ENCODE measurements around the gene MARCHF3. TPM values are rescaled to one million over a fixed set of nuclear protein-coding genes. Genes with fewer than 3 reads are reported as not detected.
A peak's percentile ranks its signal among the peaks of the same experiment; 100 is the strongest.
"Not testable (repeated sequence)": the region's sequence is repeated elsewhere in the genome, so short reads cannot be mapped to it uniquely, and the experiment has no call there.

MARCHF3 gene
- total RNA-seq, 6 experiments from 2014 or later: 0.33 to 4.3 (median 0.77) TPM

DNA sequence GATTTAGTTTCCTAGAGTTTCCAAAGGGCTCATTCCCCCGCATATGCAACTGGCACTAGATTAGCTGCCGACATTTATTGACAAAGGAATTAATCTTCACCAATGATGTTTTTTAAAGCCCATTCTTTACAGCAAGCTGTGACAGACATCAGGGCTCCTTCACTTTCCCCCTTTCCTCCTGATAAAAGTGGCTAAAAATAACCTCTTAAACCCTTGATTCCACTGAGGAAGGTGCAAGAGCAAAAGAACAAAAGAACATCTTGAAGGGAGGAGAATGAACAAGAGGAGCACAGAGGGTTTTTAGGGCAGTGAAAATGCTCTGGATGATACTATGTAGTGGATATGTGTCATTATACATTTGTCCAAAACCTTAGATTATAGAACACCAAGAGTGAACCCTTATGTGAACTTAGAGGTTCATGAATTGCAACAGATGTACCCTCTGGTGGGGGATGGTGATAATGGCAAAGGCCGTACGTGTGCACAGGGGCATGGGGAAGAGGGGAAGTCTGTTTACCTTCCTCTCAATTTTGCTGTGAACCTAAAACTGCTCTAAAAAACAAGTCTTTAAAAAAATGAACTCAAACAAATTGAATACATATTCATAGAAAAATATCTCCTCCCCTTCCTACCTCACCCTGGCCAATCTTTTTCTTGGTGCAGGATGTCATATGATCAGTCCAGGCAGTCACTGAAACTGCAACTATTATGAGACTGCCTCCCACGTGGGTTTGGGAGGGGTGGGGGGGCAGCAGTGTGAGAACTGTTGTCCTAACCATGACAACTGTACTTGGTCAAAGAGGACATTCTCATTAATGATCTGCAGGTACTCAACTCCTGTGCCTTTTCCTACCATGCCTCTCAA, 83.0 kb downstream of the MARCHF3 start:
- WGBS (ENCODE audit: insufficient coverage, low coverage, low lambda C conversion rate, missing lambda C conversion rate): 23% methylated on average over 5 of the region's 5 CpGs
- no peak for ATAC-seq

DNA sequence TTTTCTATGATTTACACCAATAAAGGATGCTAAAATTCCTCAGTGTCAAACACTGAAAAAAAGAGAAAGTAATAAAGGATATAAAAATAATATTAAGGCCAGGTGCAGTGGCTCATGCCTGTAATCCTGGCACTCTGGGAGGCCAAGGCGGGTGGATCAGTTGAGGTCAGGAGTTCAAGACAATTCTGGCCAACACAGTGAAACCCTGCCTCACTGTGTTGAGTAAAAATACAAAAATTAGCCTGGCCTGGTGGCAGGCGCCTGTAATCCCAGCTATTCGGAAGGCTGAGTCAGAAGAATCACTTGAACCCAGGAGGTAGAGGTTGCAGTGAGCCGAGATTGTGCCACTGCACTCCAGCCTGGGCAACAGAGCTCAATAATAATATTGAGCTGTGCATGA, 87.5 kb downstream of the MARCHF3 start:
- WGBS (ENCODE audit: insufficient coverage, low coverage, low lambda C conversion rate, missing lambda C conversion rate): 77% methylated on average over 2 of the region's 4 CpGs
- H3K4me1 ChIP-seq; H3K27ac ChIP-seq; ATAC-seq; H3K27me3 ChIP-seq; intact Hi-C loops (cut with DNase I); DNase-seq; H3K9me3 ChIP-seq; H3K4me3 ChIP-seq; H3K36me3 ChIP-seq: not testable (repeated sequence)

More for the DNA sequence above, 83.0 kb downstream of the MARCHF3 start:
- no peak overlapping the region for H3K4me3 ChIP-seq
- no peaks in the 10 kb centered on the region for H3K9me3 ChIP-seq
- H3K27me3 ChIP-seq: no peaks in the 10 kb centered on the region
- intact Hi-C loops (cut with DNase I): no loop called here
- H3K36me3 ChIP-seq: no peaks in the 10 kb centered on the region
- DNase-seq: no peak
- no peaks in the 10 kb centered on the region for H3K4me1 ChIP-seq
- no peak overlapping the region for H3K27ac ChIP-seq
- TF ChIP-seq, protein P1, sequence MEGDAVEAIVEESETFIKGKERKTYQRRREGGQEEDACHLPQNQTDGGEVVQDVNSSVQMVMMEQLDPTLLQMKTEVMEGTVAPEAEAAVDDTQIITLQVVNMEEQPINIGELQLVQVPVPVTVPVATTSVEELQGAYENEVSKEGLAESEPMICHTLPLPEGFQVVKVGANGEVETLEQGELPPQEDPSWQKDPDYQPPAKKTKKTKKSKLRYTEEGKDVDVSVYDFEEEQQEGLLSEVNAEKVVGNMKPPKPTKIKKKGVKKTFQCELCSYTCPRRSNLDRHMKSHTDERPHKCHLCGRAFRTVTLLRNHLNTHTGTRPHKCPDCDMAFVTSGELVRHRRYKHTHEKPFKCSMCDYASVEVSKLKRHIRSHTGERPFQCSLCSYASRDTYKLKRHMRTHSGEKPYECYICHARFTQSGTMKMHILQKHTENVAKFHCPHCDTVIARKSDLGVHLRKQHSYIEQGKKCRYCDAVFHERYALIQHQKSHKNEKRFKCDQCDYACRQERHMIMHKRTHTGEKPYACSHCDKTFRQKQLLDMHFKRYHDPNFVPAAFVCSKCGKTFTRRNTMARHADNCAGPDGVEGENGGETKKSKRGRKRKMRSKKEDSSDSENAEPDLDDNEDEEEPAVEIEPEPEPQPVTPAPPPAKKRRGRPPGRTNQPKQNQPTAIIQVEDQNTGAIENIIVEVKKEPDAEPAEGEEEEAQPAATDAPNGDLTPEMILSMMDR (IDR thresholded peaks at IDR 0.05): no peak
- no peak for TF ChIP-seq POLR2A (IDR thresholded peaks at IDR 0.05)

DNA sequence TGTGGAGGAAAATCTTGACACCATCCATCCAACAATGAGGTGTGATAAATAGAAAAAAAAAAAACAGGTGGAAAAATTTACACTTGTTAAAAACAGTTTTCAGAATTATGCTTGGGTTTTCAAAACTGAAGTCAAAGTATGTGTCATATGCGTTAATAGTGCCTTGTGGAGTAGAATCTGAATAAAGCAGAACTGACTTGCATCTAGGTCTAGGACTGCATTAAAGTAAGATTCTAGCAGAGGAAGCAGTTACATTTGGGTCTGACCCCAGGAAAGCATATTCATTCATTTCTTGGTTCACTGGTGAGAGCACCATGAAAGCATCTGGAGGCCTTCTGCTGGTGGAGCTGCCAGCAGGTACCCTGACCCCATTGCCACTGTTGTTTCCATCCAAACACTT, 89.0 kb downstream of the MARCHF3 start:
- no peaks in the 10 kb centered on the region for H3K27me3 ChIP-seq
- H3K27ac ChIP-seq: no peak overlapping the region
- no peaks in the 10 kb centered on the region for H3K4me1 ChIP-seq
- intact Hi-C loops (cut with DNase I): no loop called here
- no peaks in the 10 kb centered on the region for H3K36me3 ChIP-seq
- DNase-seq (no peak), ATAC-seq (no peak)
- H3K9me3 ChIP-seq: no peaks in the 10 kb centered on the region
- TF ChIP-seq POLR2A (IDR thresholded peaks at IDR 0.05): no peak
- TF ChIP-seq, protein P1 (IDR thresholded peaks at IDR 0.05): no peak
- H3K4me3 ChIP-seq: no peak overlapping the region
- 88% methylated on average over 1 of the region's 1 CpG for WGBS (ENCODE audit: insufficient coverage, low coverage, low lambda C conversion rate, missing lambda C conversion rate)

DNA sequence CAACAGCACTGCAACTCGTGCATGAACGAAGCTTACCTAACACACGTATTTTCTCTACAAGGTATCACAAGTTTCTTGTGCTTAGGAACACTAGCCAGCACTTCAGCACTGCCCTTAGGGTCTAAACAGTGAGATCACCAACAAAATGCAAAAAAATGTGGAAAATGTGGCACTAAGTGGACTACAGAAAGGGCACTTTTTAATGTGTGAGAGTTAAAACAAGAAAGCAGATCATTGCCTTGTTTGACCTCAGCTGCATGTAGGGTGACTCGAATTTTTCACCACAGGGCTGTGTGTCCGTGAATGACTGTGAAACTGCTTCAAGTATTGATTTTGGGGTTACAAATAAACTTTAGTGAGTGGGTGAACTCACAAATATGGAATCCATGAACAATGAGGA, 90.5 kb downstream of the MARCHF3 start:
- intact Hi-C loops (cut with DNase I): no loop called here
- no peak overlapping the region for H3K27ac ChIP-seq
- H3K9me3 ChIP-seq: no peaks in the 10 kb centered on the region
- no peaks in the 10 kb centered on the region for H3K27me3 ChIP-seq
- peak in 2 of 4 donors; percentile 33 to 57 for ATAC-seq
- H3K4me3 ChIP-seq: no peak overlapping the region
- TF ChIP-seq POLR2A (IDR thresholded peaks at IDR 0.05): no peak
- TF ChIP-seq, protein P1 (IDR thresholded peaks at IDR 0.05): no peak
- DNase-seq: no peak
- H3K4me1 ChIP-seq: no peaks in the 10 kb centered on the region
- H3K36me3 ChIP-seq: no peaks in the 10 kb centered on the region
- WGBS (ENCODE audit: insufficient coverage, low coverage, low lambda C conversion rate, missing lambda C conversion rate): 45% methylated on average over 5 of the region's 5 CpGs

DNA sequence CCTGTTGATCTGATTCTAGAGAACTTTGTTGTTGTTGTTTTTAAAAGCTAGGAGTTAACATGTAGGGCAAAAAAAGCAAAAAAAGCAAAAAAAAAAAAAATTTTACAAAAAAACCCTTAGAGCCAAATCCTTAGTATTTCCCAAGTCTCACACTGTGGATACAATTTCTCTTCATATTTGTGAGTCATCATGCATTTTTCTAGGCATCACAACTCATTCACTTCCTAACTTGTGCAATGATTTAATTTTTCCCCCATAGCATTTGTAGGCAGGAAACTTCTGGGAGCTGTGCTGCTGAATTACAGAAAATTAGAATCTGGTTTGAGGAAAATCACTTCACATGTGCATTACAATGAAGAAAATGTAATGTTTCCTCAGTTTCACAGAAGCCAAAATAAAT, 91.9 kb downstream of the MARCHF3 start:
- H3K27ac ChIP-seq: no peak overlapping the region
- peak in 1 of 4 donors; percentile 22 for ATAC-seq
- no peaks in the 10 kb centered on the region for H3K36me3 ChIP-seq
- TF ChIP-seq, protein P1 (IDR thresholded peaks at IDR 0.05): no peak
- no peak for TF ChIP-seq POLR2A (IDR thresholded peaks at IDR 0.05)
- no peak for DNase-seq
- H3K9me3 ChIP-seq: no peaks in the 10 kb centered on the region
- H3K4me1 ChIP-seq: no peaks in the 10 kb centered on the region
- no peaks in the 10 kb centered on the region for H3K27me3 ChIP-seq
- intact Hi-C loops (cut with DNase I): no loop called here
- no peak overlapping the region for H3K4me3 ChIP-seq

All from right lobe of liver (tissue), 6 donors.